Stimulated activated naive CD4-positive, alpha-beta T cell treated with Interleukin-2 at 50 U/mL for 16 hours (primary cell): ENCODE data around the gene ADGRG1.

ENCODE experiments used
- DNase-seq: peaks from one replicate; lab custom pipeline; 2025; lab: John Stamatoyannopoulos, UW

Gene ADGRG1

GRCh38 chr16:57683636-57684545 is 55.5 kb downstream of the ADGRG1 start:
- DNase-seq, result no peak

GRCh38 chr16:57684626-57685358 is 56.4 kb downstream of the ADGRG1 start:
- no peak for DNase-seq

GRCh38 chr16:57685633-57686032 is 57.2 kb downstream of the ADGRG1 start:
- DNase-seq, result no peak

GRCh38 chr16:57686577-57686976 is 58.1 kb downstream of the ADGRG1 start:
- DNase-seq, result no peak

- DNase-seq, result no peak
Measured at GRCh38 chr16:57687363-57687929, 59.0 kb downstream of the ADGRG1 start.

GRCh38 chr16:57688487-57688986 is 60.1 kb downstream of the ADGRG1 start:
- no peak for DNase-seq

GRCh38 chr16:57688987-57689761 is 60.7 kb downstream of the ADGRG1 start:
- DNase-seq, result no peak

GRCh38 chr16:57689762-57690558 is 61.5 kb downstream of the ADGRG1 start:
- no peak for DNase-seq

GRCh38 chr16:57690782-57691471 is 62.5 kb downstream of the ADGRG1 start:
- no peak for DNase-seq

- DNase-seq, result no peak
Measured at GRCh38 chr16:57692636-57693035, 64.2 kb downstream of the ADGRG1 start.

GRCh38 chr16:57693550-57693949 is 65.1 kb downstream of the ADGRG1 start:
- no peak for DNase-seq

GRCh38 chr16:57694231-57694724 is 65.8 kb downstream of the ADGRG1 start:
- no peak for DNase-seq

GRCh38 chr16:57694725-57695679 is 66.6 kb downstream of the ADGRG1 start, which contains the start of gene DRC7:
Gene DRC7, plus strand, starts transcription at chr16:57694806. Its CDS starts 3,144 bp downstream, at chr16:57697950.
- DNase-seq, result no peak

GRCh38 chr16:57695680-57696069 is 67.2 kb downstream of the ADGRG1 start:
- no peak for DNase-seq

- no peak for DNase-seq
Measured at GRCh38 chr16:57696240-57696639, 67.8 kb downstream of the ADGRG1 start.

GRCh38 chr16:57697896-57698537 is 69.6 kb downstream of the ADGRG1 start:
- no peak for DNase-seq

- DNase-seq, result no peak
Measured at GRCh38 chr16:57698812-57699405, 70.5 kb downstream of the ADGRG1 start.

GRCh38 chr16:57699481-57699880 is 71.1 kb downstream of the ADGRG1 start:
- DNase-seq, result no peak
